Esophagus muscularis mucosa (tissue), 4 donors: ENCODE measurements around the gene POLR2J. TPM values are rescaled to one million over a fixed set of nuclear protein-coding genes. Genes with fewer than 3 reads are reported as not detected.
"Not testable (repeated sequence)": the region's sequence is repeated elsewhere in the genome, so short reads cannot be mapped to it uniquely, and the experiment has no call there.

ENCODE experiments used
- DNase-seq: peaks from one replicate; pipeline ENCODE4 v3.0.0-alpha.2; 2017; ENCODE audit errors: extremely low spot score
- H3K27ac ChIP-seq, 4 donors: fragments of 200-600 bp; sonication (generic); replicated peaks in 1 of 4; 1 replicate in 3 of 4; 2 replicates in 1 of 4; pipeline ENCODE4 v1.5.1; 2016 to 2019; ENCODE audit warnings: mild to moderate bottlenecking in 1 of 4
- H3K27me3 ChIP-seq, 4 donors: fragments of 200-600 bp; sonication (generic); one replicate each; pipeline versions ENCODE4 v1.5.1 to v1.6.0; 2016 to 2019
- H3K36me3 ChIP-seq, 4 donors: fragments of 200-600 bp; sonication (generic); one replicate each; pipeline ENCODE4 v1.5.1; 2016 to 2019
- H3K4me1 ChIP-seq, 4 donors: fragments of 200-600 bp; sonication (generic); one replicate each; pipeline ENCODE4 v1.5.1; 2016 to 2019
- H3K4me3 ChIP-seq, 4 donors: fragments of 200-600 bp; sonication (generic); 1 replicate in 2 of 4; 2 replicates in 2 of 4; pipeline ENCODE4 v1.5.1; 2016 to 2019; ENCODE audit warnings: mild to moderate bottlenecking in 4 of 4, moderate library complexity in 1 of 4
- H3K9me3 ChIP-seq, 4 donors: fragments of 200-600 bp; sonication (generic); 1 replicate in 3 of 4; 2 replicates in 1 of 4; pipeline ENCODE4 v1.5.1; 2016 to 2019
- CTCF ChIP-seq, 3 experiments: fragments of 200-600 bp in 2 of 3; fragments of 450-650 bp in 1 of 3; sonication (generic) in 2 of 3; IDR thresholded peaks; one replicate each; pipeline ENCODE4 v1.5.1; 2017 to 2019; ENCODE audit warnings: antibody characterized with exemption in 3 of 3, mild to moderate bottlenecking in 2 of 3, moderate library complexity in 1 of 3
- POLR2AphosphoS5 ChIP-seq, 2 donors: sonication (generic); formaldehyde crosslinking; IDR thresholded peaks; one replicate each; pipeline ENCODE4 v1.6.1; 2017; ENCODE audit warnings: antibody characterized with exemption in 2 of 2
- WGBS: methylation state at CpG from one replicate; pipeline ENCODE4 v1.1.5; 2018; 5-methylcytosine and 5-hydroxymethylcytosine counted together
- intact Hi-C: fragments of 100-400 bp; cut with DNase I; formaldehyde crosslinking; loops from one replicate; pipeline ENCODE4 v1.15.1; 2023
- total RNA-seq, 4 donors: library from RNA; depleted of rRNA; stranded (reverse); fragments of >200 nt; gene quantifications; one replicate each; pipeline versions ENCODE4 v1.1.0 to v1.2.1, GENCODE V29; 2016

Gene POLR2J
- total RNA-seq, result 10 to 100 TPM; 20.7 to 31.1 (median 25.8) TPM

DNA sequence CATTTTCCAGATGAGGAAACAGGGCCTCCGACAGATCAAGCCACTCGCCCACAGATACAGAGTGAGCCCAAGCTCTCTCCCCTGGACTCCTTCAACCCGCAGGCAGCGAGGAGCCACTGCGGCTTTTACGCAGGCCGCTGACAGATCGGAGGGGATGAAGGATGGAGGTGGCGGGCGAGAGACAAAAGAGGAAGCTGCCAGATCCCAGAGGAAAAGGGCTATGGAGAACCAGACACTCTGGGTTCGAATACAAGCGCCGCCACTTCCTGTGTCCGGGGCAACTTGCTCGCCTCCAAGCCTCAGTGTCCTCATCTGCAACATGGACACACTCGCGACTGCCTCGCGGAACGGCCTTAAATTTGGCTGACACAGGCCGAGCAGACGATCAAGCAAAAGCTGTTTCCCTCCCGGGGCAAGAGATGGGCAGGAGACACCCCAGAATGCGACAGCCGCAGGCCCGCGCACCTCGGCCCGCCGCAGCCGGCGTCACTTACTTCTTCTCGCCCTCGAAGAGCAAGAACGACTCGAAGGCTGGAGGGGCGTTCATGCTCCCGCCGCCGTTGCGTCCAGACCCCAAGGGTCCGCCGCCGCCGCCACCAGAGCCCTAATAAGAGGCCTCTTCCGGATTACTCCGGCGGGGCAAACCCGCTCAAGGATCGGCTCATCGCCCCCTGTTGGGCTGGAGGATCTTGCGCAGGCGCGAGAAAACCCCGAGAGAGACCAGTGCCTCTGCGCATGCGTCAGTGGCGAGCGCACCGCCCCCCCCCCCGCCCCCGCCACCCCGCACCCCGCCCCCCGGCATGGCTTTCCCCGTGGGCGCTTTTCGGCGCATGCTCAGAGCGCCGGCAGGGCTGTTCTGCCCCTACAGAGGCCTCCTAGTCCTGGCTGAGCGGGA lies at the start of gene POLR2J:
POLR2J (minus strand) TSS at position 609 of the 895 bp plus-strand sequence; CDS start at position 547, 62 bp downstream.
- H3K4me3 ChIP-seq, result peak within 1 kb of the TSS; percentile 51 to 68 (median 58)
- TF ChIP-seq POLR2AphosphoS5 (IDR thresholded peaks at IDR 0.05) (peak; percentile 25 to 63), CTCF (IDR thresholded peaks at IDR 0.05) (peak; percentile 33 to 54 (median 39))
- H3K4me1 ChIP-seq, intact Hi-C loops, DNase-seq, H3K27me3 ChIP-seq, H3K9me3 ChIP-seq: not testable (repeated sequence)
- H3K36me3 ChIP-seq, result peaks cover 0 to 17% (median 9%) of the 10 kb centered on the region in 4 donors
- peak within 1 kb of the TSS; percentile 44 to 76 (median 62) for H3K27ac ChIP-seq
- WGBS, result no CpG with 5 or more reads among the region's 72 CpGs

DNA sequence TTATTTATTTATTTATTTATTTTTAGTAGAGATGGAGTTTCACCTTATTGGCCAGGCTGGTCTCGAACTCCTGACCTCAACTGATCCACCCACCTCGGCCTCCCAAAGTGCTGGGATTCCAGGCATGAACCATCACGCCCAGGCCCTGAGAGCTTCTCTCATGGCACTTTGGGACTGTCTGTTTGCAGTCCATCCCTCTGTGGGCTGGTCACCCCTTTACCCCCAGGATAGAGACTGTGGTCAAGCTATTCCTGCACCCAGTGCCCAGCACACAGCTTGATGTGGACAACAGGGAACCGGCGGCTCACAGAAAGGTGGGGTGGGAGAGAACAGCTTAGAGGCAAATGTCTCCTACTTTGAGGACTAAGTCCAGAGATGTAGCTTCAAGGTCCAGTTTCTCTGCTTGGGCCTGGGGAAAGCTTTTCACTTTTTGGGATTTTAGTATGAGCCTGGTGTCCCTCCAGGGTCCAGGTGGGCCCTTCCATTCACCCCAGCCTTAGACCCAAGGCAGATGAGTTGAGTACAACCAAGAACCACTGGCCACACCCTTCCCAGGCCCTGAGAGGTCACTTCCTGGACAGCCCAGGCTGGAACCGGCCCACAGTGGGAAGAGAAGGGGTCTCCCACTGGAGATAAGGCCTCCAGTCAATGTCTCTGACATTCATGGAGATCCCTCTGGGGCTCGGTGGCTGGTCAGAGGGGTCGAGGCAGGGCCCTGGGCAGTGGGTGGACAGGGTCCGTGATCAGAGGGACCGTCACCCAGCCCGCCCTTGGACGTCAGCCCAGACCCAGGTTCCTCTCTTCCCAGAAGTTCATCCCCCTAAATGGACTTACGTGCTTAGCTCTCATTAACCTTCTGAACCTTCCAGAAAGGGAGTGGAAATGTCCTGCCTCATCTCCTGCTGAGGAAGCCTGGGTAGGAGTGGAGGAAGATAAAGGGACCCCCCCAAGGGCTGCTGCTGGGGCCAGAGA lies 49.4 kb upstream of the POLR2J start:
- H3K9me3 ChIP-seq, H3K27me3 ChIP-seq, H3K4me1 ChIP-seq, H3K27ac ChIP-seq, H3K36me3 ChIP-seq, DNase-seq, intact Hi-C loops, H3K4me3 ChIP-seq: not testable (repeated sequence)
- 94% methylated on average over 3 of the region's 13 CpGs for WGBS

- H3K36me3 ChIP-seq, H3K4me3 ChIP-seq, H3K9me3 ChIP-seq, H3K27ac ChIP-seq, H3K27me3 ChIP-seq, DNase-seq, intact Hi-C loops, H3K4me1 ChIP-seq: not testable (repeated sequence)
- WGBS, result no CpG with 5 or more reads among the region's 8 CpGs
Measured at GRCh38 chr7:102527182-102527581, 48.5 kb upstream of the POLR2J start.

DNA sequence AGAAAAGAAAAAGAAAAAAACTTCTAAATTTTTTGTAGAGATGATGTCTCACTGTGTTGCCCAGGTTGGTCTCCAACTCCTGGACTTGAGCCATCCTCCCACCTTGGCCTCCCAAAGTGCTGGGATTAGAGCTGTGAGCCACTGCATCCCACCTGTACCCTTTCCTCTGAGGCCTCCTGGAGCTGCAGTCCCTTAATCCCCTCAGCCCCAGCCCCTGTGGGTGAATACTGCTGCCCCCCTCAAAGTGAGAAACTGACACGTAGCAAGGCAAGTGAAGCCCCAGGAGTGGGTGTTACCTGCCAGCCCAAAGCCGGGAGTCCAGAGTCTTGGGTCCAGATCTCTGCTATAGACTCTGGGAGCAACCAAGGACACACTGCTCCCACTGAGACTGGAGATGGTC lies 46.1 kb upstream of the POLR2J start:
- no CpG with 5 or more reads among the region's 2 CpGs for WGBS
- DNase-seq, result not testable (repeated sequence)

GRCh38 chr7:102520797-102521196 lies 42.1 kb upstream of the POLR2J start:
- H3K9me3 ChIP-seq, H3K27ac ChIP-seq, DNase-seq, H3K36me3 ChIP-seq, H3K4me3 ChIP-seq, intact Hi-C loops, H3K4me1 ChIP-seq, H3K27me3 ChIP-seq: not testable (repeated sequence)
- WGBS, result no CpG with 5 or more reads among the region's 5 CpGs

More for the DNA sequence above, 46.1 kb upstream of the POLR2J start:
- H3K27ac ChIP-seq, intact Hi-C loops, H3K4me3 ChIP-seq, H3K27me3 ChIP-seq, H3K36me3 ChIP-seq, H3K4me1 ChIP-seq, H3K9me3 ChIP-seq: not testable (repeated sequence)

DNA sequence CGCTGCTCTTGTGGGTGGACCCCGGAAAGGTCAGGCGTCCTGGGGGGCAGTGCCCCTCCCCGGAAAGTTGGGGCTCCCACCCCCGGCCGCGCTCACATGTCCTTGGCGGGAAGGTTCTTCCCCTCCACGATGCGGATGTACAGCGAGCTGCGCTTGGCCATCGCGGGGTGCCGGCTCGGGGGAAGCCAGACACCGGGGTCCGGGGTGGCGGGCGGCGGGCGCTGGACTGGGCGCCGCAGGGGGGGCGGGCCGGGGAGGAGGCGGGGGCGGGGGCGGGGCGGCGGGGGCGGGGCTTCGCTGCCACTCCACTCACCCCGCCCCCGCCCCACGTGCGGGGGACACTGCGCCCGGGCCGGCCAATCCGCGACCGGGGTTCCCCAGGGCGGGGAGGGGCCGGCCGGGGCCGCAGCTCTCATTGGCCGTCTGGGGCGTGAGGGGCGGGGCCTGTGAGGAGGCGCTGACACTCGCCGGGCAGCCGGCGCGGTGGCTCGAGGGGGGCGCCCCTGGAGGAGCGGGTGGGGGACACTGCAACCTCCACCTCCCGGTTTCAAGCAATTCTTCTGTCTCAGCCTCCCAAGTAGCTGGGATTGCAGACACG lies 38.9 kb upstream of the POLR2J start, which contains the start of gene RASA4B:
RASA4B (minus strand) TSS at position 228 of the 598 bp plus-strand sequence; CDS start at position 161, 67 bp downstream.
- H3K36me3 ChIP-seq, H3K9me3 ChIP-seq, intact Hi-C loops, H3K27me3 ChIP-seq, H3K27ac ChIP-seq, DNase-seq, H3K4me1 ChIP-seq: not testable (repeated sequence)
- no CpG with 5 or more reads among the region's 61 CpGs for WGBS
- peak within 1 kb of the TSS in 3 of 4 donors; percentile 37 to 55 (median 41) for H3K4me3 ChIP-seq

GRCh38 chr7:102516951-102517350 lies 38.2 kb upstream of the POLR2J start:
- WGBS, result no CpG with 5 or more reads among the region's 10 CpGs
- H3K4me3 ChIP-seq, intact Hi-C loops: not testable (repeated sequence)

DNA sequence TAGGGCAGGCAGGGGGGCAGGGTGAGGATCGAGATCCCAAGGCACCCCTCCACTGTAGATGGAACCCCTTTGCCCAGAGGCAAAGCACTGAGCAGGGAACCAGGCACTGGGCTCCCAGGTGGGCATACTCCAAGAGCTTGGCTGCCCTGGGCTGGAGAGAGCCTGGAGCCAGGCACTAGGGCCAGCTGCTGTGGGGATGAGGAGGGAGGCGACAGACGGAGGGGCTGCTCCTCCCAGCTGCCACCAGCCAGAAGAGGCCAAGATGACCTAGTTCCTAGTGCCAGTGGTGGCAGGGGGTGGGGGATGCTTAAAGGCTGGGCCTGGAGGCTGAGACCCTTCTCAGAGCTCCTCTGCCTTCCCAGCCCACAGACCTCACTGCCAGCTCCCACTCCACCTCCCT lies 37.2 kb upstream of the POLR2J start:
- no CpG with 5 or more reads among the region's 3 CpGs for WGBS
- intact Hi-C loops, DNase-seq, H3K4me1 ChIP-seq, H3K27ac ChIP-seq, H3K27me3 ChIP-seq, H3K9me3 ChIP-seq, H3K4me3 ChIP-seq, H3K36me3 ChIP-seq: not testable (repeated sequence)

More at GRCh38 chr7:102516951-102517350, 38.2 kb upstream of the POLR2J start:
- H3K4me1 ChIP-seq, DNase-seq, H3K27ac ChIP-seq, H3K36me3 ChIP-seq, H3K9me3 ChIP-seq, H3K27me3 ChIP-seq: not testable (repeated sequence)

- H3K36me3 ChIP-seq, intact Hi-C loops, H3K27me3 ChIP-seq, H3K4me3 ChIP-seq, H3K9me3 ChIP-seq, DNase-seq, H3K4me1 ChIP-seq: not testable (repeated sequence)
- peak overlapping the region in 1 of 4 donors; percentile 45 for H3K27ac ChIP-seq
- WGBS, result no CpG with 5 or more reads among the region's 15 CpGs
Measured at GRCh38 chr7:102514881-102515721, 36.4 kb upstream of the POLR2J start.

DNA sequence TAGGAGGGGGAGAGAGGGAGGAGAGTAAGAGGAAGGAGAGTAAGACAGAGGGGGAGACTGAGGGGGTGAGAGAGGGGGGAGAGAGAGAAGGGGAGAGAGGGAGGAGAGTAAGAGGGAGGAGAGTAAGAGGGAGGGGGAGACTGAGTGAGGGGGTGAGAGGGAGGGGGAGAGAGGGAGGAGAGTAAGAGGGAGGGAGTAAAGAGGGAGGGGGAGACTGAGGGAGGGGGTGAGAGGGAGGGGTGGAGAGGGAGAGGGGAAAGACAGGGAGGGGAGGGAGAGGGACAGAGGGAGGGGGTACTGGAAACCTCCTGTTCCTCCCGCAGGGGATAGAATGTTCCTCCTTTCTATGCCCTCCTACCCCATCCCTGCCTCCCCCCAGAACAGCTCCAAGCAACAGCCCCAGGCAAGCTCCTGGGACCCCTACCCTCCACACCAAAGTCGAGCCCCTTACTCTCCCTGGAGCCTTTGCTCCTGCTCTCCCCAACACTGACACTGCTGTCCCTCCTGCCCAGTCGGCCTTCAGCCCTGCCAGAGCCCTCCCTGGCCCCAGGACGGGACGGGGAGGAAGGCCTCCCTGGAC lies 34.0 kb upstream of the POLR2J start:
- 8% methylated on average over 3 of the region's 5 CpGs for WGBS

More for the DNA sequence above, 34.0 kb upstream of the POLR2J start:
- DNase-seq, result peak; percentile 92
- Histone ChIP-seq H3K4me3 (peak overlapping the region; percentile 33 to 51 (median 36)), H3K27ac (peak overlapping the region; percentile 71 to 84 (median 74))
- H3K9me3 ChIP-seq, intact Hi-C loops, H3K36me3 ChIP-seq, H3K4me1 ChIP-seq, H3K27me3 ChIP-seq: not testable (repeated sequence)
